ENCODE measurements around the gene PLB1. TPM values are rescaled to one million over a fixed set of nuclear protein-coding genes. Genes with fewer than 3 reads are reported as not detected.

The PLB1 gene
- total RNA-seq, 2 experiments from 2014 or later: 1.3 to 1.6 TPM

- DNase-seq (no peak), ATAC-seq (ENCODE audit: poor library complexity) (no peak)
- intact Hi-C loops (cut with DNase I, micrococcal nuclease): no loop called here
- POLR2A ChIA-PET: no interaction called here
- CTCF ChIA-PET: no interaction called here
- no peak overlapping the region for H3K4me3 ChIP-seq (ENCODE audit: low read length)
- no peak overlapping the region for H3K4me3 Mint-ChIP-seq
- H3K27me3 ChIP-seq (ENCODE audit: control insufficient read depth in 1 of 2, insufficient read depth in 2 of 2, low read length in 2 of 2): no peaks in the 10 kb centered on the region
- H3K27ac ChIP-seq (ENCODE audit: low read depth in 1 of 2, low read length in 2 of 2): no peak overlapping the region
- H3K4me1 Mint-ChIP-seq (ENCODE audit: low read depth): peaks cover 22% of the 10 kb centered on the region
- H3K36me3 Mint-ChIP-seq (ENCODE audit: low read depth): no peaks in the 10 kb centered on the region
- H3K27ac Mint-ChIP-seq: no peak overlapping the region
- peaks cover 23% of the 10 kb centered on the region for H3K4me1 ChIP-seq (ENCODE audit: insufficient read depth, low read length)
- H3K9me3 ChIP-seq (ENCODE audit: control insufficient read depth in 1 of 2, insufficient read depth in 1 of 2, low read length in 2 of 2): peaks cover 2% of the 10 kb centered on the region in 2 experiments
- no peaks in the 10 kb centered on the region for H3K27me3 Mint-ChIP-seq
- no peak for TF ChIP-seq CTCF (IDR thresholded peaks at IDR 0.05)
- H3K9me3 Mint-ChIP-seq: peaks cover 5% of the 10 kb centered on the region
- no peaks in the 10 kb centered on the region for H3K36me3 ChIP-seq (ENCODE audit: insufficient read depth, low read length)
Measured at GRCh38 chr2:28678175-28678855, 182.5 kb downstream of the PLB1 start.

GRCh38 chr2:28678944-28679343 is 183.1 kb downstream of the PLB1 start:
- no peak overlapping the region for H3K4me3 ChIP-seq (ENCODE audit: low read length)
- H3K27ac Mint-ChIP-seq: no peak overlapping the region
- POLR2A ChIA-PET: no interaction called here
- H3K4me1 Mint-ChIP-seq (ENCODE audit: low read depth): peaks cover 22% of the 10 kb centered on the region
- H3K4me1 ChIP-seq (ENCODE audit: insufficient read depth, low read length): peaks cover 23% of the 10 kb centered on the region
- no peaks in the 10 kb centered on the region for H3K36me3 Mint-ChIP-seq (ENCODE audit: low read depth)
- H3K27me3 Mint-ChIP-seq: no peaks in the 10 kb centered on the region
- peaks cover 2% of the 10 kb centered on the region for H3K9me3 Mint-ChIP-seq
- H3K27ac ChIP-seq (ENCODE audit: low read depth in 1 of 2, low read length in 2 of 2): no peak overlapping the region
- H3K4me3 Mint-ChIP-seq: no peak overlapping the region
- no peak for ATAC-seq (ENCODE audit: poor library complexity)
- H3K9me3 ChIP-seq (ENCODE audit: control insufficient read depth in 1 of 2, insufficient read depth in 1 of 2, low read length in 2 of 2): no peaks in the 10 kb centered on the region
- DNase-seq: no peak
- H3K27me3 ChIP-seq (ENCODE audit: control insufficient read depth in 1 of 2, insufficient read depth in 2 of 2, low read length in 2 of 2): no peaks in the 10 kb centered on the region
- no peak for TF ChIP-seq CTCF (IDR thresholded peaks at IDR 0.05)
- intact Hi-C loops (cut with DNase I, micrococcal nuclease): no loop called here
- CTCF ChIA-PET: no interaction called here
- H3K36me3 ChIP-seq (ENCODE audit: insufficient read depth, low read length): no peaks in the 10 kb centered on the region

- ATAC-seq (ENCODE audit: poor library complexity) (peak; percentile 22), DNase-seq (no peak)
- Histone ChIP-seq H3K27ac (ENCODE audit: low read depth in 1 of 2, low read length in 2 of 2) (no peak overlapping the region), H3K36me3 (ENCODE audit: insufficient read depth, low read length) (no peaks in the 10 kb centered on the region), H3K4me1 (ENCODE audit: insufficient read depth, low read length) (peaks cover 31% of the 10 kb centered on the region), H3K27me3 (ENCODE audit: control insufficient read depth in 1 of 2, insufficient read depth in 2 of 2, low read length in 2 of 2) (no peaks in the 10 kb centered on the region), H3K4me3 (ENCODE audit: low read length) (no peak overlapping the region), H3K9me3 (ENCODE audit: control insufficient read depth in 1 of 2, insufficient read depth in 1 of 2, low read length in 2 of 2) (no peaks in the 10 kb centered on the region)
- Mint-ChIP-seq H3K27me3 (no peaks in the 10 kb centered on the region), H3K4me1 (ENCODE audit: low read depth) (peaks cover 28% of the 10 kb centered on the region), H3K4me3 (no peak overlapping the region), H3K9me3 (no peaks in the 10 kb centered on the region), H3K27ac (peak overlapping the region; percentile 6), H3K36me3 (ENCODE audit: low read depth) (no peaks in the 10 kb centered on the region)
- ChIA-PET CTCF (interaction anchor here (0.5 to 1.6 kb wide), 2 partner anchors 86 to 289 kb away, joined by 3 to 6 read pairs; no protein-coding TSS in a partner anchor), POLR2A (interaction anchor here (0.6 to 1.2 kb wide), 2 partner anchors 16 to 71 kb away, joined by 3 to 4 read pairs; partner anchors contain the start of gene PPP1CB)
- intact Hi-C loops (cut with DNase I, micrococcal nuclease): loop anchor here (5.0 to 10.0 kb wide), 2 partner anchors 43 to 56 kb away; no protein-coding TSS in a partner anchor
- no peak for TF ChIP-seq CTCF (IDR thresholded peaks at IDR 0.05)
Measured at GRCh38 chr2:28680657-28681056, 184.8 kb downstream of the PLB1 start.

Measured in CD4-positive, alpha-beta T cell (primary cell).